Fibroblast of skin of right quadriceps (primary cell): Measurements from ENCODE around the gene SLC15A4.

Source experiments
- DNase-seq: peaks from one replicate; pipeline ENCODE4 v3.0.0-alpha.2; 2013

SLC15A4 gene

DNA sequence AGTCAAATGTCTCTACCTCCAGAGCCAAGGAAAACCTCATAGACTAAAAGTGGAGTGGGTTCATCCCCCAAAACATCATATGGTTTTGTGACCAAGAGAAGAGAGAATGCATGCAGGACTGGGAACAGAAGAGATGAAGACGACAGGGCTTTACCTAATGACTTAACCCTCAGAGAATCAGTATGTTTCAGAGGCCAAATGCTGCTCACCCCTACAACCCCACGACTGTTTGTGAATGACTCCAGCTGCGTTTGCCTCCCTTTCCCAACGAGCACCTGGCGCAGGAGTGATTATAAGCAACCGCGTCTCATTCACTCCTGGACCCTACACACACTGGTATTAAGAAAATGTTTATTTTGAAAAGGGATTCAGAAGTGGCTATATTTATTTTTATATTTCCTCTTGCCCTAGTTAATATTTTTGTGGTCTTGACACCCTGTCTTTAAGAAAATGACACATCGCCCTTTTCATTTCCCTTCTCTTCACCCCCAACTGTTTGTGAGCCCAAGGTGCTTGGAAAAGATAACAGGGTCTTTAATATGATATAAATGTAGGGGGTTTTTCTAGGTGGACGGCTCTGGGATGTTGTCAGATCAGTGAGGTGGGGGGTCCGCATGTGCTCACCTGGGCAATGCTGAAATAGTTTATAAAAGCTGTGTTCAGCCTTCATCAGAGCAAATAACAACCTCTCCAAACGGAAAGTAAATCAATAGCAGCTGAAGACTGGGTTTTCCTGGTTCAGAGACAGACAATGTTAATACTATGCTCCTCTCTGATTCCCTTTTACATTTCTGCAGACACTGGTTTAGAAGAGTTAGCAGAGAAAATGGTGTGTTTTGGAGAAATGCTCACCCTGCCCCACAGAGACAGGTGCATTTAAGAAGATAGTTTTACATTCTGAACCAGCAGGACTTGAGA is 77.7 kb downstream of the SLC15A4 start:
- DNase-seq = no peak

DNA sequence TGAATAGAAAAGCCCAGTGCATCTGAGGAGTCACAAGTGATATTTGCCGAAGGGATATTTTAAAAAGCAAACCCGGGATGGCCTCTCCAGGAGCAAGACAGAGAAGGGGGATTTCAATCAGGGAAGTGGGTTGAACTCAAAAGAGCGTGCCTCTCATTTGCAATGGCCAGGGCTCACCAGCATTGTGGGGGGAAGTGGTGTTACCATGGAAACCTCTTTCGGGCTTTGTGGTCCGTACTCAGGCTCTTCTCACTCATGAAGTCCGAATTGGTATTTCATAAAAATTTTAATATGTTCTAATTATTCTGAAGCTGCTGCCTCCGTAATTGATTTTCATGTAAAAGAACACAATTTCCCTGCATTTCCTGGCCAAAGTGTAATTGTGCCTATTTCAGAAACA is 79.8 kb downstream of the SLC15A4 start:
- no peak for DNase-seq
